HepG2 (cell line): Measurements from ENCODE around the gene ECEL1. TPM values are rescaled to one million over a fixed set of nuclear protein-coding genes. Genes with fewer than 3 reads are reported as not detected.

ENCODE experiments used
- ATAC-seq: fragments of 200-7000 bp; cut with Tn5 transposase; 3 replicates; pipeline ENCODE4 v1.9.1; 2020; ENCODE audit warnings: mild to moderate bottlenecking, moderate library complexity
- BruUV-seq: library from RNA; stranded (reverse); fragments of 400-500 nt; replicated peaks from 2 replicates; lab custom pipeline; 2021; lab: Mats Ljungman, UMichigan
- CTCF ChIA-PET: fragments of 300-600 bp; formaldehyde crosslinking; extraction: SDS; loops from one replicate; lab custom pipeline; 2021; ENCODE audit warnings: low total read pairs, inconsistent platforms, low intra/inter-chr PET ratio; lab: Yijun Ruan, JAX
- POLR2A ChIA-PET: fragments of 350-600 bp; sonication (Branson Sonifier 250); formaldehyde crosslinking; loops from one replicate; lab custom pipeline; 2020; ENCODE audit warnings: antibody characterized with exemption, inconsistent platforms; lab: Yijun Ruan, JAX
- DNase-seq: peaks from one replicate; pipeline ENCODE4 v3.0.0-alpha.2; 2015; ENCODE audit warnings: low spot score
- FAIRE-seq: peaks from 3 replicates; lab custom pipeline; 2011; peaks lifted over from hg19 to GRCh38; lab: Jason Lieb, UNC
- H2AFZ ChIP-seq: one replicate; pipeline ENCODE4 v1.6.1; 2011; ENCODE audit warnings: low read length, inconsistent platforms
- H3K27ac ChIP-seq: fragments of 300-600 bp; 3 replicates; pipeline ENCODE4 v1.8.0; 2011; ENCODE audit warnings: mixed run types, mild to moderate bottlenecking, mixed read lengths, low read length, inconsistent platforms; ENCODE audit not compliant: insufficient read depth; ENCODE audit errors: extremely low read length
- H3K27me3 ChIP-seq, 2 experiments: fragments of 200-600 bp in 1 of 2; 2 replicates in 1 of 2; 3 replicates in 1 of 2; pipeline versions ENCODE4 v1.6.0 to v1.8.0; 2011; ENCODE audit warnings: low read length in 2 of 2, mild to moderate bottlenecking in 2 of 2, moderate library complexity in 2 of 2, inconsistent platforms in 1 of 2; ENCODE audit not compliant: insufficient read depth in 2 of 2, control insufficient read depth in 1 of 2
- H3K36me3 ChIP-seq, 2 experiments: fragments of 200-600 bp in 1 of 2; replicated peaks in 1 of 2; 2 replicates in 1 of 2; 3 replicates in 1 of 2; pipeline versions ENCODE4 v1.5.1 to v1.8.0; 2011; ENCODE audit warnings: low read length in 2 of 2, inconsistent platforms in 1 of 2; ENCODE audit not compliant: insufficient read depth in 2 of 2, control insufficient read depth in 1 of 2
- H3K4me1 ChIP-seq: 2 replicates; pipeline ENCODE4 v1.5.1; 2012; ENCODE audit warnings: low read length, inconsistent platforms; ENCODE audit not compliant: insufficient read depth
- H3K4me2 ChIP-seq: 2 replicates; pipeline ENCODE4 v1.6.0; 2011; ENCODE audit warnings: low read depth, low read length, inconsistent platforms
- H3K4me3 ChIP-seq, 3 experiments: fragments of 200-600 bp in 1 of 3; sonication (generic), shearing (Covaris generic) in 1 of 3; replicated peaks in 1 of 3; 2 replicates each; pipeline ENCODE4 v1.5.1; 2011 to 2016; ENCODE audit warnings: low read length in 3 of 3, inconsistent platforms in 2 of 3, low read depth in 2 of 3, mild to moderate bottlenecking in 2 of 3, control low read depth in 1 of 3, mixed read lengths in 1 of 3; ENCODE audit not compliant: insufficient read depth in 1 of 3
- H3K79me2 ChIP-seq: one replicate; pipeline ENCODE4 v1.6.1; 2011; ENCODE audit warnings: low read length, inconsistent platforms; ENCODE audit not compliant: insufficient read depth
- H3K9ac ChIP-seq: 2 replicates; pipeline ENCODE4 v1.6.0; 2011; ENCODE audit warnings: mild to moderate bottlenecking, low read depth, low read length, inconsistent platforms; ENCODE audit not compliant: insufficient read depth
- H3K9me3 ChIP-seq: 2 replicates; pipeline ENCODE4 v1.5.1; 2012; ENCODE audit warnings: mild to moderate bottlenecking, low read length
- H4K20me1 ChIP-seq: 2 replicates; pipeline ENCODE4 v1.6.0; 2011; ENCODE audit warnings: inconsistent platforms, mild to moderate bottlenecking, low read length, moderate library complexity; ENCODE audit not compliant: insufficient read depth
- EZH2 ChIP-seq: conservative IDR thresholded peaks from 2 replicates; pipeline ENCODE4 v1.6.1; 2012; ENCODE audit warnings: mild to moderate bottlenecking, low read depth, low read length, moderate library complexity
- HNF1A ChIP-seq, 2 experiments: sonication (generic) in 1 of 2; formaldehyde crosslinking in 1 of 2; IDR thresholded peaks; 2 replicates each; pipeline versions ENCODE4 v1.4.0 to v1.6.1; 2016 to 2020; ENCODE audit warnings: borderline replicate concordance in 1 of 2, low read depth in 1 of 2, mild to moderate bottlenecking in 1 of 2, missing genetic modification reagents in 1 of 2
- HNRNPLL ChIP-seq: fragments of 200-400 bp; formaldehyde crosslinking; IDR thresholded peaks from 2 replicates; pipeline ENCODE4 v1.6.1; 2017; ENCODE audit warnings: mild to moderate bottlenecking, low read depth, low read length; ENCODE audit not compliant: poor library complexity, severe bottlenecking
- ZNF777 ChIP-seq: sonication (generic); formaldehyde crosslinking; IDR thresholded peaks from 2 replicates; pipeline ENCODE4 v1.4.0; 2020; ENCODE audit warnings: missing genetic modification reagents
- WGBS: methylation state at CpG from one replicate; pipeline ENCODE4 v1.1.6; 2017; ENCODE audit warnings: low lambda C conversion rate; 5-methylcytosine and 5-hydroxymethylcytosine counted together
- in situ Hi-C: cut with HindIII; loops from 2 replicates; pipeline ENCODE4 v1.10.0; 2017; ENCODE audit warnings: low pct_unique_long_range_greater_than_20kb; ENCODE audit not compliant: extremely low pct_ligation_motif_present
- intact Hi-C: fragments of 100-400 bp; cut with micrococcal nuclease; formaldehyde crosslinking; loops from one replicate; pipeline ENCODE4 v1.10.0; 2022; ENCODE audit not compliant: unreplicated experiment
- polyA plus RNA-seq, 8 experiments: library from polyadenylated mRNA; depleted of rRNA in 3 of 8; stranded (reverse) in 7 of 8; unstranded in 1 of 8; fragments of >200 nt; fragmentation: Illumina TruSeq in 4 of 8; extraction: Trizol in 4 of 8; gene quantifications; 2 replicates each; pipeline versions ENCODE4 v1.2.1 to v1.2.3, GENCODE V29; 2011 to 2016; ENCODE audit warnings: low read depth in 4 of 8, missing spikeins in 1 of 8, mixed read lengths in 1 of 8; ENCODE audit not compliant: insufficient read depth in 1 of 8
- total RNA-seq, 5 experiments: library from RNA; depleted of rRNA; stranded (reverse); fragments of >200 nt; fragmentation: Illumina TruSeq; extraction: Trizol; gene quantifications; 2 replicates each; pipeline ENCODE4 v1.2.3, GENCODE V29; 2016; ENCODE audit warnings: low read depth in 1 of 5
- TF ChIP-seq, protein P1 (sequence below): sonication (generic); formaldehyde crosslinking; IDR thresholded peaks from 2 replicates; pipeline ENCODE4 v1.4.0; 2020; ENCODE audit warnings: missing genetic modification reagents

ECEL1 gene
- total and polyA plus RNA-seq, 2 of the 13 experiments (the other 11 are each of a cell fraction or from before 2014, with no cell fraction given) = not detected

DNA sequence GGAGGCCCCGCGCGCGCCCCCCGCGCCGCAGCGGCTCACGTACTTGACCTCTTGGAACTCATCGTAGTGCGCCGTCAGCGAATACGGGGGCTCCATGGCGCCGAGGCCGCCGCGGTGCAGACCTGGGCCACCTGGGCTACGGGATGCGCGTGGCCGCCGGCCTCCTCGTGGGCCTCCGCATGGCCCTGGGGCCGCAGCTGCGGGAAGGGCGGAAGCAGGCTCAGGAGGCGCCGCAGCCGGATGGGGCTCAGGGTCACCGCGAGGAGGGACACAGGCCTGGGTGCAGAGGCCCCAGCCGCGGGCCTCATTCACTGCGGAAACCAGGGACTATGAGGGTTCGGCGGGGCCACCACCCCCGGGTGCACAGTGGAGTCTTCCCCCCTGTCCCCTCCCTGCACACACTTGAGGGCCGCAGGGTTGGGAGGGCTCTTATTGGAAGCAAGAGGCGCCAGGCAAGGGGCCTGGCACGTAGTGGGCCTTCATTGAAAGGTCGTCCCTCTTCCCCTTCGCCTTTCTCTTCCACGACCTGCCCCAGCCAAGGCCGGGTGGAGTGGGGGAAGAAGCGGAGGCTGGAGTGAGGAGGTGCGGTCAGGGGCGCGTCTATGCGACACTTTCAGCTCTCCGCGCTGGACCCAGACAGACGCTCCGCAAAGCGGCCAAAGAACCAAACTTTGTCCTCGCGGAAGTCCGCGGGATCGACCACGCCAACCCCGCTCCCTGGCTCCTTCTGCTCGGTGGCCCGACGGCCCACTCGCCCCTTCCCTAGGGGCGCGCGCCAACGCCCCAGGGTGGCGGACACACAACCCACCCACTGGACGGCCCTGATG is 863 bp downstream of the ECEL1 start:
- BruUV-seq = no TSS peak
- no peaks in the 10 kb centered on the region for H3K9me3 ChIP-seq
- no peaks in the 10 kb centered on the region for H3K4me1 ChIP-seq
- intact Hi-C loops (no loop called here), in situ Hi-C loops (no loop called here)
- peaks cover 24 to 88% of the 10 kb centered on the region in 2 experiments; a peak in 4 of 5 replicates for H3K27me3 ChIP-seq
- no peaks in the 10 kb centered on the region for H3K79me2 ChIP-seq
- no peak overlapping the region for H2AFZ ChIP-seq
- H4K20me1 ChIP-seq = no peaks in the 10 kb centered on the region; the same call in 1 of the 2 replicates
- DNase-seq (no peak), ATAC-seq (no peak), FAIRE-seq (no peak)
- peak overlapping the region in 2 of 3 experiments; percentile 31 to 47; a peak in 2 of 6 replicates for H3K4me3 ChIP-seq
- peak overlapping the region; percentile 58 for H3K4me2 ChIP-seq
- ChIA-PET POLR2A (no interaction called here), CTCF (no interaction called here)
- TF ChIP-seq EZH2 (peak; percentile 90), HNRNPLL (peak; percentile 13), ZNF777 (peak; percentile 25; the same call in 1 of the 2 replicates), HNF1A (IDR thresholded peaks at IDR 0.05; ENCODE audit: low read depth) (no peak), HNF1A (CRISPR knock-in tag; IDR thresholded peaks at IDR 0.05; ENCODE audit: borderline replicate concordance) (no peak)
- TF ChIP-seq, protein P1, sequence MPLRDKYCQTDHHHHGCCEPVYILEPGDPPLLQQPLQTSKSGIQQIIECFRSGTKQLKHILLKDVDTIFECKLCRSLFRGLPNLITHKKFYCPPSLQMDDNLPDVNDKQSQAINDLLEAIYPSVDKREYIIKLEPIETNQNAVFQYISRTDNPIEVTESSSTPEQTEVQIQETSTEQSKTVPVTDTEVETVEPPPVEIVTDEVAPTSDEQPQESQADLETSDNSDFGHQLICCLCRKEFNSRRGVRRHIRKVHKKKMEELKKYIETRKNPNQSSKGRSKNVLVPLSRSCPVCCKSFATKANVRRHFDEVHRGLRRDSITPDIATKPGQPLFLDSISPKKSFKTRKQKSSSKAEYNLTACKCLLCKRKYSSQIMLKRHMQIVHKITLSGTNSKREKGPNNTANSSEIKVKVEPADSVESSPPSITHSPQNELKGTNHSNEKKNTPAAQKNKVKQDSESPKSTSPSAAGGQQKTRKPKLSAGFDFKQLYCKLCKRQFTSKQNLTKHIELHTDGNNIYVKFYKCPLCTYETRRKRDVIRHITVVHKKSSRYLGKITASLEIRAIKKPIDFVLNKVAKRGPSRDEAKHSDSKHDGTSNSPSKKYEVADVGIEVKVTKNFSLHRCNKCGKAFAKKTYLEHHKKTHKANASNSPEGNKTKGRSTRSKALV (CRISPR knock-in tag) = 0 out of 2 replicates have a peak, but pooled peaks have one; percentile 51
- WGBS = 44% methylated on average over 24 of the region's 74 CpGs
- H3K9ac ChIP-seq = no peak overlapping the region
- H3K27ac ChIP-seq = no peak overlapping the region
- no peaks in the 10 kb centered on the region for H3K36me3 ChIP-seq
